ENCODE results near the gene PITPNM1.

DNA sequence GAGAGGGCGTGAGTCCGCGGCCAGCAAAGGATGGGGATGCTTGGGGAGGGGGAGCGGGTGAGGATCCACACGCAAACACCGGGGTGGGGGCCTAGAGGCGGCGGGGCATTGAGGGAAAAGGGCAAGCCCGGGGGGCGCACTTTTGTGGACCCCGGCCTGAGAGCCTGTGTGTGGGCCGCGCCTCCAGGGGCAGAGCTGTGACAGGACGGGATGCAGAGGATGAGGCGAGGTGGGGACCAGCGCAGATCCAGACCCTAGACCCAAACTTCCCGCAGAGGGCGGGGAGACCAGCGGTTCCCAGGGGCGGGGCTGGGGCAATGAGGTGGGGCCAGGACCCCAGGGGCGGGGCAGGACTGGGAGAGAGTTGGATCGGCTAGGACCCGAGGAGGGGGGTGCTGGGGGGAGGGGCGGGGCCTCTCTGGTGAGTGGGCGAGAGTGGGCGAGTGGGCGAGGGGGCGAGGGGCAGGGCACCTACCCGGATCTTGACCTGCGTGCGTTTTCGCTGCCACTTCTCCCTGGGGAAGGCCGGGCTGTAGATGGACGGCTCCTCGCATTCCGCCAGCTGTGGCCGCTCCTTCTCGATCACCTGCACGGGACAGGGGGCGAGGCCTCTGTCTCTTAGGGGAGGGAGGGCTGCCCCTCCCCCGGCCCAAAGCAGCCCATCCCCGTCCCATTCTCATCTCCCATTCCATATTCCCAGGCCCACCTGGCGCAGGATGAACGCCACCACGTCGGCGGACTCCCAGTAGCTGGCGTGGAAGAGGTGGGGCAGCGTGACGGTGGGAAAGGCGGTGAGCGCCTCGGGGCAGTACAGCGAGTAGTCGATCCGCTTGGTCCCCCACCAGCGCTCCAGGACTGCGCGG is 10.6 kb downstream of the PITPNM1 start:
- TF ChIP-seq POLR2A (IDR thresholded peaks at IDR 0.05; ENCODE audit: extremely low read depth, insufficient read length), result no peak
- TF ChIP-seq, protein P1, sequence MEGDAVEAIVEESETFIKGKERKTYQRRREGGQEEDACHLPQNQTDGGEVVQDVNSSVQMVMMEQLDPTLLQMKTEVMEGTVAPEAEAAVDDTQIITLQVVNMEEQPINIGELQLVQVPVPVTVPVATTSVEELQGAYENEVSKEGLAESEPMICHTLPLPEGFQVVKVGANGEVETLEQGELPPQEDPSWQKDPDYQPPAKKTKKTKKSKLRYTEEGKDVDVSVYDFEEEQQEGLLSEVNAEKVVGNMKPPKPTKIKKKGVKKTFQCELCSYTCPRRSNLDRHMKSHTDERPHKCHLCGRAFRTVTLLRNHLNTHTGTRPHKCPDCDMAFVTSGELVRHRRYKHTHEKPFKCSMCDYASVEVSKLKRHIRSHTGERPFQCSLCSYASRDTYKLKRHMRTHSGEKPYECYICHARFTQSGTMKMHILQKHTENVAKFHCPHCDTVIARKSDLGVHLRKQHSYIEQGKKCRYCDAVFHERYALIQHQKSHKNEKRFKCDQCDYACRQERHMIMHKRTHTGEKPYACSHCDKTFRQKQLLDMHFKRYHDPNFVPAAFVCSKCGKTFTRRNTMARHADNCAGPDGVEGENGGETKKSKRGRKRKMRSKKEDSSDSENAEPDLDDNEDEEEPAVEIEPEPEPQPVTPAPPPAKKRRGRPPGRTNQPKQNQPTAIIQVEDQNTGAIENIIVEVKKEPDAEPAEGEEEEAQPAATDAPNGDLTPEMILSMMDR (IDR thresholded peaks at IDR 0.05; ENCODE audit: low read depth, low read length), result no peak
- TF ChIP-seq MYC (IDR thresholded peaks at IDR 0.05; ENCODE audit: low read depth, low read length), result no peak
